Activated CD8-positive, alpha-beta T cell treated with anti-CD3 and anti-CD28 coated beads for 36 hours (primary cell): ENCODE measurements around the gene KIAA0513. TPM values are rescaled to one million over a fixed set of nuclear protein-coding genes. Genes with fewer than 3 reads are reported as not detected.

ENCODE experiments used
- ATAC-seq: fragments of 200-7000 bp; cut with Tn5 transposase; one replicate; pipeline ENCODE4 v1.10.0; 2021; ENCODE audit warnings: mild to moderate bottlenecking, moderate library complexity
- CTCF ChIA-PET: fragments of 350-600 bp; sonication (Branson Sonifier 250); formaldehyde crosslinking; loops from one replicate; lab custom pipeline; 2021; ENCODE audit warnings: antibody characterized with exemption; lab: Charles Lee
- POLR2A ChIA-PET: fragments of 350-600 bp; sonication (Branson Sonifier 250); formaldehyde crosslinking; loops from one replicate; lab custom pipeline; 2021; ENCODE audit warnings: antibody characterized with exemption; lab: Charles Lee
- DNase-seq: peaks from one replicate; pipeline ENCODE4 v3.0.0-alpha.2; 2020
- H3K27ac Mint-ChIP-seq: one replicate; pipeline ENCODE4 v1.8.0; 2021; ENCODE audit warnings: mild to moderate bottlenecking, mixed read lengths
- H3K27me3 Mint-ChIP-seq: one replicate; pipeline ENCODE4 v1.8.0; 2021; ENCODE audit warnings: mixed read lengths
- H3K36me3 Mint-ChIP-seq: one replicate; pipeline ENCODE4 v1.8.0; 2021; ENCODE audit warnings: low read depth, mixed read lengths
- H3K4me1 Mint-ChIP-seq: one replicate; pipeline ENCODE4 v1.8.0; 2021; ENCODE audit warnings: low read depth, mixed read lengths
- H3K4me3 Mint-ChIP-seq: one replicate; pipeline ENCODE4 v1.8.0; 2021; ENCODE audit warnings: mild to moderate bottlenecking, moderate library complexity, mixed read lengths
- H3K9me3 Mint-ChIP-seq: one replicate; pipeline ENCODE4 v1.8.0; 2021; ENCODE audit warnings: mixed read lengths
- intact Hi-C: fragments of 100-400 bp; cut with micrococcal nuclease; formaldehyde crosslinking; loops from one replicate; pipeline ENCODE4 v1.10.0; 2022
- total RNA-seq, 2 experiments: library from RNA; stranded (reverse); gene quantifications; one replicate each; pipeline ENCODE4 v1.2.3, GENCODE V29; 2021
- TF ChIP-seq, protein P1 (sequence below): fragments of 200-600 bp; IDR thresholded peaks from one replicate; pipeline ENCODE4 v1.8.0; 2022; ENCODE audit warnings: antibody characterized with exemption, mild to moderate bottlenecking

KIAA0513 gene
- total RNA-seq, 2 experiments from 2014 or later = 3.9 to 5.3 TPM

DNA sequence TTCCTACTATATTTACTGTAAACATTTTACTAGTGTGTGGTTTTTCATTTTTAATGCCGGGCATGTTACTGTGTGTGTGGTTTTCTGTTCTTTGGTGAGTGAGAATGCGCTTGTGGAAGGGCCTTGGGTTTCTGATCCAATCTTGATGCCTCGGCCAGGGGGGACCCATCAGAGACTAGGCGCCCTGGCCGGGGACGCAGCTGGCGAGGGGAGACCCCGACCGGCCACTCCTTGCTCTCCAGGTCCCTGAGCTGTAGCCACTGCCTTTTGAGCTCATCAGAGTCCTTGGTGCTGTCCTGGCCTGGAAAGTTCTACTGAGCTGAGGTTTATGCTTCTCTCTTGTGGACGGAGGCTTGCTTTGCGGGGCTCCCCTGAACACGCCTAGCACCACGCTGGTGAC, 37.5 kb downstream of the KIAA0513 start:
- Mint-ChIP-seq H3K4me1 (peaks cover 19% of the 10 kb centered on the region), H3K36me3 (no peaks in the 10 kb centered on the region), H3K27me3 (no peaks in the 10 kb centered on the region), H3K4me3 (no peak overlapping the region), H3K9me3 (no peaks in the 10 kb centered on the region), H3K27ac (no peak overlapping the region)
- POLR2A ChIA-PET = interaction anchor here (0.6 to 0.7 kb wide), 2 partner anchors 11 to 18 kb away, joined by 3 read pairs; no protein-coding TSS in a partner anchor
- no peak for ATAC-seq
- no peak for DNase-seq
- TF ChIP-seq, protein P1, sequence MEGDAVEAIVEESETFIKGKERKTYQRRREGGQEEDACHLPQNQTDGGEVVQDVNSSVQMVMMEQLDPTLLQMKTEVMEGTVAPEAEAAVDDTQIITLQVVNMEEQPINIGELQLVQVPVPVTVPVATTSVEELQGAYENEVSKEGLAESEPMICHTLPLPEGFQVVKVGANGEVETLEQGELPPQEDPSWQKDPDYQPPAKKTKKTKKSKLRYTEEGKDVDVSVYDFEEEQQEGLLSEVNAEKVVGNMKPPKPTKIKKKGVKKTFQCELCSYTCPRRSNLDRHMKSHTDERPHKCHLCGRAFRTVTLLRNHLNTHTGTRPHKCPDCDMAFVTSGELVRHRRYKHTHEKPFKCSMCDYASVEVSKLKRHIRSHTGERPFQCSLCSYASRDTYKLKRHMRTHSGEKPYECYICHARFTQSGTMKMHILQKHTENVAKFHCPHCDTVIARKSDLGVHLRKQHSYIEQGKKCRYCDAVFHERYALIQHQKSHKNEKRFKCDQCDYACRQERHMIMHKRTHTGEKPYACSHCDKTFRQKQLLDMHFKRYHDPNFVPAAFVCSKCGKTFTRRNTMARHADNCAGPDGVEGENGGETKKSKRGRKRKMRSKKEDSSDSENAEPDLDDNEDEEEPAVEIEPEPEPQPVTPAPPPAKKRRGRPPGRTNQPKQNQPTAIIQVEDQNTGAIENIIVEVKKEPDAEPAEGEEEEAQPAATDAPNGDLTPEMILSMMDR = no peak
- CTCF ChIA-PET = interaction anchor here (0.7 to 1.6 kb wide), 2 partner anchors 9 to 50 kb away, joined by 3 to 6 read pairs; no protein-coding TSS in a partner anchor
- intact Hi-C loops = no loop called here

DNA sequence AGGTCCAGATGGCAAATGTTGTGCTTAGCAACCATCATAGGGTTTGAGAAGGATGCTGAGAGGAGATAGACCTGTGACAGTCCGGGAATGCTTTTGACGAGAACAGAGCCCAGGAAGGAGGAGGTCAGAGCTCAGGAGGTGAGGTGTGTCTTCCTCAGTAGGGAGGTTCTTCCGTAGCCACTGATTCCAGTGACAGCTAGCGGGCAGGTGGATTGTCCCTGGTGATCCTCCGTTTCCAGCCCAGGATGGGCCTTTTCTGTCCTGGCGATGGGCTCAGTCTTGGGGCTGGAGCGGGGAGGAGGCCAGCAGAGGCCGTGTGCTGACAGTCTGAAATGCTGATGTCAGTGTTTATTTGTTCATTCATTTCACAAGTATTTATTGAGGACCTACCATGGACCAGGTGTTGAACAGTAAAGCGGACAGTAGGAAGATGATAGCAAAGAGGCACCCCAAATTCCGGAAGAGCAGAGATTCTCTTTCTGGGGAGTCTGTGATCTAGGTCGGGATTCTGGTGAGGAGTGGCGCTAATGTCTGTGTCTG, 38.8 kb downstream of the KIAA0513 start:
- no peak for ATAC-seq
- Mint-ChIP-seq H3K27me3 (no peaks in the 10 kb centered on the region), H3K4me3 (no peak overlapping the region), H3K4me1 (peaks cover 16% of the 10 kb centered on the region), H3K27ac (no peak overlapping the region), H3K36me3 (peaks cover 4% of the 10 kb centered on the region), H3K9me3 (no peaks in the 10 kb centered on the region)
- intact Hi-C loops = no loop called here
- ChIA-PET CTCF (no interaction called here), POLR2A (no interaction called here)
- TF ChIP-seq, protein P1 = no peak
- no peak for DNase-seq

DNA sequence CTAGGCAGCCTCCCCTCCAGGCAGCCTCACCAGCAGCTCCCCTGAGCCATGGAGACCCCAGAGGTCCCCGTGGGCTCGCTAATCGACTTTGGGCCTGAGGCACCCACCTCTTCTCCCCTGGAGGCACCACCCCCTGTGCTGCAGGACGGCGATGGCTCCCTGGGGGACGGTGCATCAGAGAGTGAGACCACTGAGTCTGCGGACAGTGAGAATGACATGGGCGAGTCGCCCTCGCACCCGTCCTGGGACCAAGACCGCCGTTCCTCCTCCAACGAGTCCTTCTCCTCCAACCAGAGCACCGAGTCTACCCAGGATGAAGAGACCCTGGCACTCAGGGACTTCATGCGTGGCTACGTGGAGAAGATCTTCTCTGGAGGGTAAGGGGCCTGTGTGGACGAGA, 39.4 kb downstream of the KIAA0513 start:
- no peak for ATAC-seq
- H3K36me3 Mint-ChIP-seq = peaks cover 4% of the 10 kb centered on the region
- ChIA-PET CTCF (interaction anchor here (1.1 kb wide), 1 partner anchor 48 kb away, joined by 3 read pairs; no protein-coding TSS in a partner anchor), POLR2A (no interaction called here)
- no peaks in the 10 kb centered on the region for H3K27me3 Mint-ChIP-seq
- DNase-seq = no peak
- H3K27ac Mint-ChIP-seq = no peak overlapping the region
- no peak overlapping the region for H3K4me3 Mint-ChIP-seq
- intact Hi-C loops = no loop called here
- H3K4me1 Mint-ChIP-seq = peaks cover 10% of the 10 kb centered on the region
- TF ChIP-seq, protein P1 = no peak
- H3K9me3 Mint-ChIP-seq = no peaks in the 10 kb centered on the region

DNA sequence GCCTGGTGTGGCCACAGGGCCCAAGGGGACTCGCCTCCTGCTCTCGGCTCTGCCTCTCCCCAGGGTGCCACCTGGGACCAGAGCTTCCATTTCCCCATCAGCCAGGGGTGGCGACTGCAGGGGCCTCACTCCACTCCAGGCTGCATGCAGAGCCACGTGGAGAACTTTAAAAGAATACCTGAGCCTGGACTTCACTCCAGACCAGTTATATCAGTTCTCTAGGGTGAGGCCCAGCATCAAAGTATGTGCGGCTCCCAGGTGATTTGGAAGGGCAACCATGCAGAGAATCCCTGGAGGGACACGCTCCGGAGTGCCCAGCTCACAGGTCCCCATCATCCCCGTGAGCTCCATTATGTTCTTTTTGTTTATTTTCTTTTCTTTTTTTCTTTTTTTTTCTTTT, 39.8 kb downstream of the KIAA0513 start:
- Mint-ChIP-seq H3K9me3 (no peaks in the 10 kb centered on the region), H3K36me3 (peaks cover 4% of the 10 kb centered on the region), H3K27ac (no peak overlapping the region), H3K27me3 (no peaks in the 10 kb centered on the region), H3K4me1 (peaks cover 6% of the 10 kb centered on the region), H3K4me3 (no peak overlapping the region)
- DNase-seq (no peak), ATAC-seq (no peak)
- intact Hi-C loops = no loop called here
- TF ChIP-seq, protein P1 = no peak
- CTCF ChIA-PET = interaction anchor here (1.1 kb wide), 1 partner anchor 47 kb away, joined by 3 read pairs; no protein-coding TSS in a partner anchor
- POLR2A ChIA-PET = interaction anchor here (0.9 kb wide), 1 partner anchor 40 kb away, joined by 3 read pairs; the partner anchor contains the start of gene KIAA0513

DNA sequence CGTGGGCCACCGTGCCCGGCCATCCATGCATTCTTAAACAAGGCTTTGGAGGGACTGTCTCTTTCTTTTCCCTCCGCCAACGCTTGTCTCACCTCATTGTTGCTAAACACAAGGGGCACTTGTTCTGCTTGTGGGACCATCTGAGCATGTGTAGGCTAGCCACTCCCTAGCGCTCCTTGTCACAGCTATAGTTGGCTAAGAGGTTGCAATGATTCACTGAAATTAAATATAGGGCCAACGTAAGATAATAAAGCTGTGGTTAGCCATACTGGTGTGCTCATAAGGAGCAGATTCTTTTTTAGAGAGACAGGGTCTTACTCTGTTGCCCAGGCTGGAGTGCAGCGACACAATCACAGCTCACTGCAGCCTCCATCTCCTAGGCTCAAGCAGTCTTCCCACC, 41.2 kb downstream of the KIAA0513 start:
- TF ChIP-seq, protein P1 = no peak
- no peak overlapping the region for H3K27ac Mint-ChIP-seq
- ATAC-seq (no peak), DNase-seq (no peak)
- no peaks in the 10 kb centered on the region for H3K27me3 Mint-ChIP-seq
- ChIA-PET POLR2A (no interaction called here), CTCF (interaction anchor here (0.7 to 1.1 kb wide), 3 partner anchors 11 to 46 kb away, joined by 3 to 4 read pairs (median 3); no protein-coding TSS in a partner anchor)
- no peak overlapping the region for H3K4me3 Mint-ChIP-seq
- H3K36me3 Mint-ChIP-seq = peaks cover 4% of the 10 kb centered on the region
- intact Hi-C loops = no loop called here
- H3K9me3 Mint-ChIP-seq = no peaks in the 10 kb centered on the region
- H3K4me1 Mint-ChIP-seq = no peaks in the 10 kb centered on the region
